Natural killer cell (primary cell): ENCODE data around the gene KRT5. TPM values are rescaled to one million over a fixed set of nuclear protein-coding genes. Genes with fewer than 3 reads are reported as not detected.
A peak's percentile ranks its signal among the peaks of the same experiment; 100 is the strongest.

ENCODE experiments used
- ATAC-seq, 3 donors: fragments of 150-1000 bp in 2 of 3; fragments of 200-7000 bp in 1 of 3; cut with Tn5 transposase; 1 replicate in 1 of 3; 2 replicates in 2 of 3; pipeline ENCODE4 v1.10.0; 2021; ENCODE audit warnings: mild to moderate bottlenecking in 2 of 3, moderate library complexity in 2 of 3
- DNase-seq, 2 donors: peaks; one replicate each; pipeline versions ENCODE4 v3.0.0 to v3.0.0-alpha.2; 2013 to 2021; ENCODE audit warnings: mixed read lengths in 1 of 2
- H3K27ac ChIP-seq: one replicate; pipeline ENCODE4 v1.5.1; 2013; ENCODE audit warnings: mild to moderate bottlenecking, low read length
- H3K27me3 ChIP-seq: one replicate; pipeline ENCODE4 v1.6.1; 2013; ENCODE audit warnings: low read length; ENCODE audit not compliant: control insufficient read depth, insufficient read depth
- H3K36me3 ChIP-seq: one replicate; pipeline ENCODE4 v1.6.1; 2013; ENCODE audit warnings: low read length; ENCODE audit not compliant: control insufficient read depth, insufficient read depth
- H3K4me1 ChIP-seq: one replicate; pipeline ENCODE4 v1.6.1; 2013; ENCODE audit warnings: low read length; ENCODE audit not compliant: control insufficient read depth, insufficient read depth
- H3K4me3 ChIP-seq: one replicate; pipeline ENCODE4 v1.5.1; 2013; ENCODE audit warnings: low read length
- H3K9me3 ChIP-seq: one replicate; pipeline ENCODE4 v1.6.1; 2013; ENCODE audit warnings: low read length; ENCODE audit not compliant: control insufficient read depth, insufficient read depth
- H3K27ac Mint-ChIP-seq, 2 donors: one replicate each; pipeline ENCODE4 v1.8.0; 2022; ENCODE audit warnings: mild to moderate bottlenecking in 2 of 2, mixed read lengths in 2 of 2, moderate library complexity in 1 of 2
- H3K27me3 Mint-ChIP-seq, 2 donors: one replicate each; pipeline ENCODE4 v1.8.0; 2022; ENCODE audit warnings: low read depth in 2 of 2, mixed read lengths in 2 of 2
- H3K36me3 Mint-ChIP-seq: one replicate; pipeline ENCODE4 v1.8.0; 2022; ENCODE audit warnings: mixed read lengths
- H3K4me1 Mint-ChIP-seq, 2 donors: one replicate each; pipeline ENCODE4 v1.8.0; 2022; ENCODE audit warnings: mixed read lengths in 2 of 2
- H3K4me3 Mint-ChIP-seq: one replicate; pipeline ENCODE4 v1.8.0; 2022; ENCODE audit warnings: mild to moderate bottlenecking, moderate library complexity, mixed read lengths
- H3K9me3 Mint-ChIP-seq, 2 donors: one replicate each; pipeline ENCODE4 v1.8.0; 2022; ENCODE audit warnings: mixed read lengths in 2 of 2
- CTCF ChIP-seq: fragments of 200-600 bp; IDR thresholded peaks from one replicate; pipeline ENCODE4 v1.8.0; 2022; ENCODE audit warnings: antibody characterized with exemption
- WGBS: methylation state at CpG from one replicate; pipeline ENCODE4 v1.1.7; 2013; ENCODE audit warnings: missing lambda C conversion rate; ENCODE audit not compliant: insufficient coverage; 5-methylcytosine and 5-hydroxymethylcytosine counted together
- intact Hi-C: fragments of 100-400 bp; cut with micrococcal nuclease; formaldehyde crosslinking; loops from one replicate; pipeline ENCODE4 v1.14.2; 2022
- total RNA-seq, 4 donors: library from RNA; stranded (reverse); fragments of 120-200 nt in 1 of 4; gene quantifications; one replicate each; pipeline versions ENCODE4 v1.2.3 to v1.2.4, GENCODE V29; 2013 to 2022

The KRT5 gene
- total RNA-seq, 3 donors from 2014 or later (not counting 1 experiment from before 2014, with no cell fraction given): 0.40 to 0.70 TPM; not detected in 1

- WGBS: 69% methylated on average over 4 of the region's 4 CpGs
- H3K27ac Mint-ChIP-seq: peak overlapping the region in 1 of 2 donors; percentile 85
- intact Hi-C loops: no loop called here
- H3K27me3 Mint-ChIP-seq: peaks cover 0 to 9% of the 10 kb centered on the region in 2 donors
- Histone ChIP-seq H3K27ac (no peak overlapping the region), H3K4me1 (peaks cover 35% of the 10 kb centered on the region), H3K36me3 (no peaks in the 10 kb centered on the region), H3K27me3 (no peaks in the 10 kb centered on the region), H3K4me3 (no peak overlapping the region), H3K9me3 (no peaks in the 10 kb centered on the region)
- H3K9me3 Mint-ChIP-seq: no peaks in the 10 kb centered on the region
- no peaks in the 10 kb centered on the region for H3K36me3 Mint-ChIP-seq
- H3K4me3 Mint-ChIP-seq: peak overlapping the region; percentile 25
- peaks cover 38 to 40% of the 10 kb centered on the region in 2 donors for H3K4me1 Mint-ChIP-seq
- no peak for TF ChIP-seq CTCF
- peak; percentile 17 to 28 (median 26) for ATAC-seq
- DNase-seq: peak in 1 of 2 donors; percentile 11
Measured at GRCh38 chr12:52527121-52527800, 7.1 kb upstream of the KRT5 start.

- 61% methylated on average over 8 of the region's 8 CpGs for WGBS
- intact Hi-C loops: no loop called here
- no peak for TF ChIP-seq CTCF
- Histone ChIP-seq H3K9me3 (no peaks in the 10 kb centered on the region), H3K36me3 (no peaks in the 10 kb centered on the region), H3K4me3 (no peak overlapping the region), H3K27me3 (no peaks in the 10 kb centered on the region), H3K4me1 (peaks cover 38% of the 10 kb centered on the region), H3K27ac (no peak overlapping the region)
- H3K4me1 Mint-ChIP-seq: peaks cover 34 to 42% of the 10 kb centered on the region in 2 donors
- H3K4me3 Mint-ChIP-seq: peak overlapping the region; percentile 25
- DNase-seq (peak; percentile 23 to 43), ATAC-seq (peak; percentile 66 to 92 (median 83))
- peaks cover 2 to 3% of the 10 kb centered on the region in 2 donors for H3K27me3 Mint-ChIP-seq
- H3K36me3 Mint-ChIP-seq: no peaks in the 10 kb centered on the region
- H3K9me3 Mint-ChIP-seq: no peaks in the 10 kb centered on the region
- H3K27ac Mint-ChIP-seq: peak overlapping the region in 1 of 2 donors; percentile 85
Measured at GRCh38 chr12:52526511-52526951, 6.3 kb upstream of the KRT5 start.

GRCh38 chr12:52525661-52526499, 5.7 kb upstream of the KRT5 start:
- peak overlapping the region in 1 of 2 donors; percentile 85 for H3K27ac Mint-ChIP-seq
- no peaks in the 10 kb centered on the region for H3K27me3 ChIP-seq
- H3K4me3 Mint-ChIP-seq: no peak overlapping the region
- no peaks in the 10 kb centered on the region for H3K9me3 Mint-ChIP-seq
- intact Hi-C loops: no loop called here
- ATAC-seq (no peak), DNase-seq (peak in 1 of 2 donors; percentile 13)
- 78% methylated on average over 13 of the region's 13 CpGs for WGBS
- no peaks in the 10 kb centered on the region for H3K36me3 Mint-ChIP-seq
- no peaks in the 10 kb centered on the region for H3K9me3 ChIP-seq
- H3K4me1 ChIP-seq: peaks cover 38% of the 10 kb centered on the region
- H3K4me3 ChIP-seq: no peak overlapping the region
- H3K27ac ChIP-seq: no peak overlapping the region
- TF ChIP-seq CTCF: no peak
- H3K27me3 Mint-ChIP-seq: peaks cover 0 to 3% of the 10 kb centered on the region in 2 donors
- H3K4me1 Mint-ChIP-seq: peaks cover 34 to 45% of the 10 kb centered on the region in 2 donors
- H3K36me3 ChIP-seq: no peaks in the 10 kb centered on the region
